Rectal smooth muscle tissue (tissue), 1 donor: ENCODE measurements around the gene FIG4.
A peak's percentile ranks its signal among the peaks of the same experiment; 100 is the strongest.
"Not testable (repeated sequence)": the region's sequence is repeated elsewhere in the genome, so short reads cannot be mapped to it uniquely, and the experiment has no call there.

Experiments
- H3K27ac ChIP-seq: one replicate; pipeline ENCODE4 v1.7.0; 2013; ENCODE audit warnings: low read depth, low read length, inconsistent platforms
- H3K27me3 ChIP-seq: one replicate; pipeline ENCODE4 v1.7.0; 2013; ENCODE audit warnings: low read length; ENCODE audit not compliant: control insufficient read depth, insufficient read depth
- H3K36me3 ChIP-seq: one replicate; pipeline ENCODE4 v1.7.0; 2013; ENCODE audit warnings: low read length; ENCODE audit not compliant: control insufficient read depth, insufficient read depth
- H3K4me1 ChIP-seq: one replicate; pipeline ENCODE4 v1.7.0; 2013; ENCODE audit warnings: low read length; ENCODE audit not compliant: control insufficient read depth, insufficient read depth
- H3K4me3 ChIP-seq: one replicate; pipeline ENCODE4 v1.7.0; 2013; ENCODE audit warnings: low read length
- H3K9ac ChIP-seq: one replicate; pipeline ENCODE4 v1.7.0; 2013; ENCODE audit warnings: low read length

The FIG4 gene

GRCh38 chr6:109678661-109679505, 12.2 kb upstream of the FIG4 start:
- H3K4me3 ChIP-seq, H3K9ac ChIP-seq, H3K4me1 ChIP-seq, H3K27me3 ChIP-seq, H3K36me3 ChIP-seq, H3K27ac ChIP-seq: not testable (repeated sequence)

- Histone ChIP-seq H3K9ac (no peak overlapping the region), H3K4me1 (peaks cover 4% of the 10 kb centered on the region), H3K36me3 (no peaks in the 10 kb centered on the region), H3K4me3 (no peak overlapping the region), H3K27me3 (no peaks in the 10 kb centered on the region), H3K27ac (no peak overlapping the region)
Measured at GRCh38 chr6:109686566-109687265, 4.4 kb upstream of the FIG4 start.

- Histone ChIP-seq H3K27ac (no peak overlapping the region), H3K27me3 (no peaks in the 10 kb centered on the region), H3K4me3 (no peak overlapping the region), H3K9ac (no peak overlapping the region), H3K4me1 (peaks cover 8% of the 10 kb centered on the region), H3K36me3 (no peaks in the 10 kb centered on the region)
Measured at GRCh38 chr6:109687271-109687761, 3.8 kb upstream of the FIG4 start.

GRCh38 chr6:109690373-109690736, 741 bp upstream of the FIG4 start:
- H3K4me1 ChIP-seq: peaks cover 8% of the 10 kb centered on the region
- H3K9ac ChIP-seq: peak overlapping the region; percentile 59
- peak overlapping the region; percentile 86 for H3K4me3 ChIP-seq
- H3K27ac ChIP-seq: peak overlapping the region; percentile 79
- H3K27me3 ChIP-seq: no peaks in the 10 kb centered on the region
- H3K36me3 ChIP-seq: no peaks in the 10 kb centered on the region

GRCh38 chr6:109693111-109693510, 2.0 kb downstream of the FIG4 start:
- H3K27me3 ChIP-seq: no peaks in the 10 kb centered on the region
- peaks cover 8% of the 10 kb centered on the region for H3K4me1 ChIP-seq
- no peak overlapping the region for H3K4me3 ChIP-seq
- no peak overlapping the region for H3K9ac ChIP-seq
- H3K36me3 ChIP-seq: no peaks in the 10 kb centered on the region
- H3K27ac ChIP-seq: no peak overlapping the region

GRCh38 chr6:109695468-109695867, 4.4 kb downstream of the FIG4 start:
- Histone ChIP-seq H3K36me3 (no peaks in the 10 kb centered on the region), H3K27ac (no peak overlapping the region), H3K27me3 (no peaks in the 10 kb centered on the region), H3K4me1 (peaks cover 5% of the 10 kb centered on the region), H3K9ac (no peak overlapping the region), H3K4me3 (no peak overlapping the region)

GRCh38 chr6:109696355-109696754, 5.3 kb downstream of the FIG4 start:
- Histone ChIP-seq H3K27ac (no peak overlapping the region), H3K36me3 (no peaks in the 10 kb centered on the region), H3K27me3 (no peaks in the 10 kb centered on the region), H3K9ac (no peak overlapping the region), H3K4me3 (no peak overlapping the region), H3K4me1 (peaks cover 5% of the 10 kb centered on the region)

- Histone ChIP-seq H3K4me1 (peaks cover 3% of the 10 kb centered on the region), H3K27me3 (no peaks in the 10 kb centered on the region), H3K27ac (no peak overlapping the region), H3K36me3 (no peaks in the 10 kb centered on the region), H3K9ac (no peak overlapping the region), H3K4me3 (no peak overlapping the region)
Measured at GRCh38 chr6:109701221-109701620, 10.1 kb downstream of the FIG4 start.

- H3K27me3 ChIP-seq: no peaks in the 10 kb centered on the region
- H3K36me3 ChIP-seq: no peaks in the 10 kb centered on the region
- peaks cover 3% of the 10 kb centered on the region for H3K4me1 ChIP-seq
- no peak overlapping the region for H3K9ac ChIP-seq
- no peak overlapping the region for H3K27ac ChIP-seq
- H3K4me3 ChIP-seq: no peak overlapping the region
Measured at GRCh38 chr6:109701774-109702173, 10.7 kb downstream of the FIG4 start.

- H3K4me1 ChIP-seq: peaks cover 3% of the 10 kb centered on the region
- H3K27me3 ChIP-seq: no peaks in the 10 kb centered on the region
- H3K4me3 ChIP-seq: no peak overlapping the region
- no peaks in the 10 kb centered on the region for H3K36me3 ChIP-seq
- H3K9ac ChIP-seq: no peak overlapping the region
- no peak overlapping the region for H3K27ac ChIP-seq
Measured at GRCh38 chr6:109702791-109703190, 11.7 kb downstream of the FIG4 start.

- no peak overlapping the region for H3K4me3 ChIP-seq
- H3K9ac ChIP-seq: no peak overlapping the region
- no peak overlapping the region for H3K27ac ChIP-seq
- H3K27me3 ChIP-seq: no peaks in the 10 kb centered on the region
- no peaks in the 10 kb centered on the region for H3K36me3 ChIP-seq
- peaks cover 3% of the 10 kb centered on the region for H3K4me1 ChIP-seq
Measured at GRCh38 chr6:109705258-109705657, 14.2 kb downstream of the FIG4 start.

GRCh38 chr6:109706513-109706912, 15.4 kb downstream of the FIG4 start:
- peaks cover 3% of the 10 kb centered on the region for H3K4me1 ChIP-seq
- no peak overlapping the region for H3K4me3 ChIP-seq
- no peaks in the 10 kb centered on the region for H3K27me3 ChIP-seq
- no peak overlapping the region for H3K9ac ChIP-seq
- no peaks in the 10 kb centered on the region for H3K36me3 ChIP-seq
- no peak overlapping the region for H3K27ac ChIP-seq
